ENCODE results near the gene TNFRSF21.
"Not testable (repeated sequence)": the region's sequence is repeated elsewhere in the genome, so short reads cannot be mapped to it uniquely, and the experiment has no call there.

TNFRSF21 gene

DNA sequence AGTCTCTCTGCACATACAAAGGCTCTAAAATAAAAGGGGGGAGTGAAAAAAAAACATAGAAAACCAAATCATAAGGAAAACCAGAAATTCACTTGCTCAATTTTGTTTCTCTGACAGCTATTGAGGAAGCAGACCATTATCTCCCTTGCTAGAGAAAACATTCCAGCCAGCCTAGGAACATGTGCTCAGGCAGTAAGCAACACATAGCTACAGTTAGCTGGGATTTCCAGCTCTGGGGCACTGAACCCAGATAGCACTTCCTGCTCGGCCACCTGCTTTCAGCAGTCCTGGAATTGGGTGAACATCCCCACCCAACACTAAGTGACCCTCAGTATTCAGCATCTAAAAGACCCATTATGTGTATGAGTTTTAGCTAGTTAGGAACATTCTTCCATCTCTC, 61.3 kb downstream of the TNFRSF21 start:
- DNase-seq, result no peak

GRCh38 chr6:47247227-47247797, 62.4 kb downstream of the TNFRSF21 start:
- peak; percentile 86 for DNase-seq

DNA sequence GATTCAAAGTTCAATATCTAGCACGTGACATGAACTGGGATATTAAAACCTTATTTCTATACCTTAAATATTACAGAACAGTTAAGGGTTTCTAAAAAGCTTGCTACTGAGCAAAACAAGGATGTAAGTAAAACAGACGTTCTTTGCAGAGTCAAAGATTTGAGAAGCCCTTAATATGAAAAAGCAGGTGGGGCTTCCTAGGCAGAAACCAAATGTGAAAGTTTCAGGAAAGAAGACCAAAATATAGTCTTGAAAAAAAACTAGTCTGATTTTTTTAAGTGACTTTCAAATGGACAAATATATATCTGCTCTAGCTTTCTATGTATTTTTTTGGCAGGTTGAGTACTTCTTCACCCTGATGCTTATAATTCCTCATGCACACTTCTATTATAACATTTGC, 63.2 kb downstream of the TNFRSF21 start:
- no peak for DNase-seq

DNA sequence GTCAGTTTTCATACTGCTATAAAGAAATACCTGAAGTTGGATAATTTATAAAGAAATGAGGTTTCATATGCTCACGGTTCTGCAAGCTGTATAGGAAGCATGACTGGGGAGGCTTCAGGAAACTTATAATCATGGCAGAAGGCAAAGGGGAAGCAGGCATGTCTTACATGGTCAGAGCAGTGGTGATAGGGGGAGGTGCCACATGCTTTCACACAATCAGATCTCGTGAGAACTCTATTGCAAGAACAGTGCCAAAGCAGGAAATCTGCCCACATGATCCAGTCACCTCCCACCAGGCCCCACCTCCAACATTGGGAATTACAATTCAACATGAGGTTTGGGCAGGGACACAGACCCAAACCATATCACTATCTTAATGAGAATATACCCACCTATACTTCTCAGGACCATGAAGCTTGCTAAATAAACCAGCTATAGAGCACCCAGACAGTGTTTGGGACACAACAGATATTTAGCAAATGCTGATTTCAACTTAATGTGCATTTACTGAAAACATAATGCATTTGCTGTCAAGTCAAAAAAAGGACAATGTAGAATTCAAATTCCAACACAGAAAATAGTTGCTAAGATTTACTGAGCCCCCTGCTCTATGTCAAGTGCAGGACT, 63.8 kb downstream of the TNFRSF21 start:
- DNase-seq, result no peak

- peak; percentile 73 for DNase-seq
Measured at GRCh38 chr6:47242483-47243386, 67.0 kb downstream of the TNFRSF21 start.

DNA sequence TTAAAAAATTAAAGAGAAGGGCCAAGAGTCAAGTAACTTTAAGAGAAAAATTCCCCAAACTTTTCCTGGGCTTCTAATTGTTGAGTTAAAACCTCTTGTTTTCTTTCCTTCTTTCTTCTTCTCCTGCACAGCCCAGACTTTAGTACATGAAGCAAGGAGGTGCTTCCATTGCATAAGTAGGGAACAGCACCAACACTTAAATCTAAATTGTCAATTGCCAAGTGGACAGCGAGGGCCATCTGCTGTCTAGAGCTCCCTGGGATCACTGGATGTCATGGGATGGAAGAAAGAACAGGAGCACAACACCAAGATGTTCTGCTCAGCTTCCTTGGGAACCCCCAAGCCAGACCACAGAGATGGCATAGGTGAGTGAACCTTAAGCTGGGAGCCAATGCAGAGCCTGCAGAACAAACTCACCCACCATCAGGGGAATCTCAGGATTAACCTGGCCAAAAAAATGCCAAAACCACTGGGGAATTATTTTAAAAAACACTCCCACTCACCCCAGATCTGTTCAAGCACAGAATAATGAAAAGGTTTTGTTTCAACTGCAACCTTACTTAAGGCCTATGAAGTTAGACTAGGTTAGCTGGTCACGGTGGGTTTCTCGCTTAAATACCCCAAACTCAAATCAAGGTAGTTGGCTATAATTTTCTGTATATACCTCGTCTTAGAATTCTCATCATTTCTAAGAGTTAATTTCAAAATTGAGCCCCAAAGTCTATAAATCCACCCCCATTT, 67.8 kb downstream of the TNFRSF21 start:
- peak; percentile 24 for DNase-seq

GRCh38 chr6:47240277-47240890, 69.3 kb downstream of the TNFRSF21 start:
- DNase-seq, result no peak

DNA sequence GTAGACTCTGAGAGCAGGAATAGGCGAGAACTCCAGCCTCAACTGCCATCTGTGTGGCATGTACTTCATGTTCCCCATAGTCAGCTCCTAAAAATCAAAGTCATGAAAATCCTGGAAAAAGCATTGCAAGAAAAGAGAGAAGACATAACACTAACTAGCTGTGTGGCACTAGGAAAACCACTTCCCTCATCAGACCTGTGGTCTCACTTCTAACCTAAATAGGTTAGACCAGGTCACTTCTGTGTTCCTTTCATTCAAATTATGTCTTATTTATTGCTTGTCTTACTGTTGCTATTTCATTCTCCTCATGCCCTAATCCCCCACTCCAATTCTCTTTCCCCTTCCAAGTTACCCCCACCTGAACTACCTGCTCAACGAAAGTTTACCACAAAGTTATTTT, 70.2 kb downstream of the TNFRSF21 start:
- no peak for DNase-seq

GRCh38 chr6:47238456-47238995, 71.2 kb downstream of the TNFRSF21 start:
- no peak for DNase-seq

DNA sequence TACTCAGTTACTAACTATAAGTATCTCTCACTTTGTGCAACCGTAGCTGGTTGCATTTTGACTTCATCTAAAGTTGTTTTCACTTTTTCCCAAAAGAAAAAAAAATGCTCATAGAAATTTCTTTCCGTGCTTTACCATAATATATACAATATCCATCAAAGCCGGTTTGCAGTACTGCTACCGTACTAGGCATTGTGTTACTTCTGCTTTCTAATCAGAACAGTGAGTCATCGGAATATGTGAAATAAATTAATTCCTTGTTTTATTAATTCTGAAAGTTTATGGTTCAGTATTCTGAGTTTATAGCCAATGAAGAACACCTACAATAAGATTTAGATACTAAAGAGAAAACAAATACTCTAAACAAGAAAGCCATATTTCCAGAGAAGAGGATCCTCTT, 72.5 kb downstream of the TNFRSF21 start:
- no peak for DNase-seq

GRCh38 chr6:47235964-47236760, 73.5 kb downstream of the TNFRSF21 start:
- no peak for DNase-seq

DNA sequence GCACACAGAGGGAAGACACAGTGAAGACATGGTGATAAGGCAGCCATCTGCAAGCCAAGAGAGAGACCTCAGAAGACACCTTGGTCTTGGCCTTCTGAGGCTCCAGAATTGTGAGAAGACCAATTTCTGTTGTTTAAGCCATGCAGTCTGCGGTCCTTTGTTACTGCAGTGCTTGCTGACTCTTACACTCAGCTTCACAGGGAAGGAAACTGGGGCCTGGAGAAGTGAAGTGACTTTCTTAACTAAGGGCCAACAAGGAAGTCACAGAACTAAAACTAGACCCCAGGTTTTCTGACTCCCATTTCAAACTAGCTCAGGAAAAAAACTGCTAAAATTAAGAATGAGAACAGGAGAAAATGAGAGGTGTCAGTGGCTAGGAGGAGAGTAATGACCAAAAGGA, 74.3 kb downstream of the TNFRSF21 start:
- DNase-seq, result no peak

DNA sequence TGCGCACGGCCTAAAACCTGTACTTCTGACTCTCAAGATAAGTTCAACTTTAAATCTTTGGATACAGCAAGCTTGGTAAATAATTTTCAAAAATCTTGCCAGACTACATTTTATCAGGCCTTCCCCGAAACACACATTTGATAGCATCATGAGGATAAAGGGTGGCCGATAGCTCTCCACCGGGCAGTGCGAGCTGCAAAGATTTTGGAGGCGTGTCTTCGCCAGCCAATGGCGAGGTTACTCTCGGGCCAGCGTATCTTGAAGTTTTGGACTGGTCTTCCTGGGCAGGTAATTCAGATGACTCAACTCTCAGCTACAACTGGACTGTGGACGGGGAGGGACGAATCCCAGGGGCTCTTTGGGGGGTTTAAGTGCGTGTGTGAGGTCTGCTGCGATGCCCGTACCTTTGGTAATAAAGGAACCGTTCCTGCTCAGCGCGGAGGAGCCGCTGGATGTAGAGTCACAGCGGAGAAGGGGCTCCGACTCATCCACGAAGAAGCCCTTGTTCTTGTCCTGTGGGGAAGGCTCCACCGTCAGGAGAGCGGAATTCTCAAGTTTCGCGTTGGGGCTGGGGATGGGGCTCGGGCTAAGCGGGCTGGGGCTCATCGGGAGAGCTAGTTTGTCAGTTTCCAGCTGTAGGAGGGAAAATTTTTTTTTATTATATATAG, 75.3 kb downstream of the TNFRSF21 start:
- DNase-seq, result no peak

- DNase-seq, result no peak
Measured at GRCh38 chr6:47231151-47231550, 78.6 kb downstream of the TNFRSF21 start.

DNA sequence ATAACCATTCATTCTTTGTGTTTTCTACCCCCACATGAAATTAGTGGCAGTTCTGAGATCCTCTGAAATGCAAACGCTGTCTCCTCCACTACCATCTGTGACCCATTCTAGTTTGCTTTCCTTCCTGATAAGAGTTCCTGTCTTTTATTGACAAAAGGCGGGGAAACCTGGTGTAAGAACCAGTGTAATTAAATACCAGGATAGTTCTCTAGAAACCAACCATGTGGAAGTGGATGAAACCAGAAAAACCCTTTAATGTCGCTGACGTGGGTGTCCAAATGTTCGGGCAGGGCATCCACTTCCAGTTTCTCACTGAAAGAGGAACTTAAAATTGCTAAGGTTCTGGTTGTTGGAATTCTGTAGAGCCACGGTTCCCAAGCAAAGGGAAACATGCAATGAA, 79.1 kb downstream of the TNFRSF21 start:
- peak; percentile 59 for DNase-seq

DNA sequence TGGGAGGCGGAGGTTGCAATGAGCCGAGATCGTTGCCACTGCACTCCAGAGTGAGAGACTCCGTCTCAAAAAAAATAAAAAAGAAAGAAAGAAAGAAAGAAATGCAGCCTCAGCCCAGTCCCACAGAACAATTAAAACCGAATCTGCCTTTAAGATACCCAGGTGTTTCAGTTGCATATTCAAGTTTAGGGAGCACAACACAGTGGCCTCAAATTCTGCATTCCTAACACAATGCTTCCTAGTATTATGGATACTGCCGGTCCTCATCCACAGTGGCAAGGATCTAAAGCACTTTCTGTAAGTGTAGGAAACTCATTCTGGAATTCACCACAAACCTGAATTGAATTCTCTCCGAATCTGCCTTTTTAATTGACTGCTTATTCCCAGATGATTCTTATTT, 80.5 kb downstream of the TNFRSF21 start:
- no peak for DNase-seq

- DNase-seq, result not testable (repeated sequence)
Measured at GRCh38 chr6:47228093-47228492, 81.6 kb downstream of the TNFRSF21 start.

- not testable (repeated sequence) for DNase-seq
Measured at GRCh38 chr6:47223251-47223650, 86.5 kb downstream of the TNFRSF21 start.

- DNase-seq, result no peak
Measured at GRCh38 chr6:47221565-47221964, 88.1 kb downstream of the TNFRSF21 start.

DNA sequence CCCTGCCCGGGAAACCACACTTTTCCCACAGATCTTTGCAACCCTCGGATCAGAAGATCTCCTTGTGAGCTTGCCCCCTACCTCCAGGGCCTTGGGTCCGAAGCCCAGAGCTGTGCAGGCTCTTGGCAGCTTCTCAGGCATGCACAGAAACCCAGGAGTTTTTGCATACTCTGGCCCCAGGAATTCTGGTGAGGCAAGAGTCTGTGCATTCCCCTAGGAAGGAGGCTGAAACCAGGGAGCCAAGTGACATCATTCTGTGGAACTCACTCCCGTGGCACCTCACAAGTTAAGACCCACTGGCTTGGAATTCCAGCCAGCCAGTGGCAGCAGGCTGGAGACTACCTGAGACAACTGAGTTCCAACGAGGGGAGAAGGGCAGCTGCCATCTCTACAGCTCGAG, 100.1 kb downstream of the TNFRSF21 start:
- DNase-seq, result no peak

GRCh38 chr6:47207261-47207660, 102.4 kb downstream of the TNFRSF21 start:
- DNase-seq, result no peak
